Measurements from ENCODE around the gene PMPCA.

DNA sequence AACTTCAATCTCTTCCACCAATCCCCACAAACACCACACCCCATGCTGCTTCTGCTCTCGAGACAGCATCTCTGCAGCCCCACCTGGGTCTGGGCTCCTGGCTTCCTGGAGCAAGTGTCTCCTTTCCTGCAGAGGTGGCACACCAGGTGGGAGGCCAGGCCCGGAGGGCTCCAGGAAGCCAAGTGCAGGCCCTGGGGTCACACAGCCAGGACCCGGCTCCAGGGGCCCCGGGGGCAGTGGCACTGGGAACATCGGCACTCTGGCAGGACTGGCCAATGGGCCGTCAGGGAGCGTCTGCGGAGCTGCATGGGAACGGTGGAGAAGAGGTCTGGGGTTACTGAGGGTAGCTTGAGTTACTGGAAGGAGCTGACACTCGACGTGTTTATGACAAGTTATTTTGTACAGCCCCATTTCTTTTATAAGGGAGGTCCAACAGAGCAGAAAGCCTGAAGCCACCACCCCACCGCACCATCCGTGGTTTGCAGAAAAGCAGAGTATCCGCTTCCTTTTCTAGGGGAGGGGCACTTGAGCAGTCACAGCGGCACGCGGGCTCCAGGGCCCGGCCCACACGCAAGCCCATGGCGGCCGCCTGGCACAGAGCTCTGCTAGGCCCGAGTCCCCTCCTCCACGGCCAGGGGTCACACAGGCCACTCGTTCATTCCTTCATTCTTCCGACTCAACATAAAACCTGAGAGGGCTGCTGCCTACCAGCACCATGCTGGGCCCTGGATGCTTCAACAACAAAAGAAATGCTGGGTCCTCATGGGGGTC is 43.8 kb downstream of the PMPCA start:
- no peak for TF ChIP-seq CTCF (IDR thresholded peaks at IDR 0.05; ENCODE audit: insufficient read depth, low read length, poor library complexity, severe bottlenecking)
- TF ChIP-seq EZH2phosphoT487 (conservative IDR thresholded peaks at IDR 0.05; ENCODE audit: low read length): no peak

All from SU-DHL-6 (cell line).